ENCODE data around the gene ABHD6.

DNA sequence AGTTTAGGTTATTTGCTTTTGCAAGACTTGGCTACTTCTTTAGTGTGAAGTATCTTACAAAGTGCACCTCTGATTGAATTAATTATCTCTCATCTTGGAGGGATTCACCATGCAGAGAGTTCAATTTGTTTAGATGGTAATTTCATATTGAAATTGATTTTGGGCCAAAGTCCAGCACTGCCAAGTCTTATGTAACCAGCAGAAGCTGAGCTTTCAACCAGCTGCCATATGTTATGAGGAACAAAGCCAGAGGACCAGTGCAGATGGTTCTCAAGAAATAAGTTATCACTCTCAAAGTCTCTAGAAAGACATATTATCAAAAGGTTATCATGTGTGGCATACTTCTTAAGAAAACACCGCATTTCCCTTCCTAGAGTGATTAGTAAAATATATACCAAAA is 29.0 kb downstream of the ABHD6 start:
- TF ChIP-seq, protein P1, sequence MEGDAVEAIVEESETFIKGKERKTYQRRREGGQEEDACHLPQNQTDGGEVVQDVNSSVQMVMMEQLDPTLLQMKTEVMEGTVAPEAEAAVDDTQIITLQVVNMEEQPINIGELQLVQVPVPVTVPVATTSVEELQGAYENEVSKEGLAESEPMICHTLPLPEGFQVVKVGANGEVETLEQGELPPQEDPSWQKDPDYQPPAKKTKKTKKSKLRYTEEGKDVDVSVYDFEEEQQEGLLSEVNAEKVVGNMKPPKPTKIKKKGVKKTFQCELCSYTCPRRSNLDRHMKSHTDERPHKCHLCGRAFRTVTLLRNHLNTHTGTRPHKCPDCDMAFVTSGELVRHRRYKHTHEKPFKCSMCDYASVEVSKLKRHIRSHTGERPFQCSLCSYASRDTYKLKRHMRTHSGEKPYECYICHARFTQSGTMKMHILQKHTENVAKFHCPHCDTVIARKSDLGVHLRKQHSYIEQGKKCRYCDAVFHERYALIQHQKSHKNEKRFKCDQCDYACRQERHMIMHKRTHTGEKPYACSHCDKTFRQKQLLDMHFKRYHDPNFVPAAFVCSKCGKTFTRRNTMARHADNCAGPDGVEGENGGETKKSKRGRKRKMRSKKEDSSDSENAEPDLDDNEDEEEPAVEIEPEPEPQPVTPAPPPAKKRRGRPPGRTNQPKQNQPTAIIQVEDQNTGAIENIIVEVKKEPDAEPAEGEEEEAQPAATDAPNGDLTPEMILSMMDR (IDR thresholded peaks at IDR 0.05; ENCODE audit: insufficient read depth, low read depth, low read length) = no peak
- no peak for TF ChIP-seq EZH2 (IDR thresholded peaks at IDR 0.05; ENCODE audit: insufficient read depth, low read length)
